Upper lobe of right lung (tissue), 1 donor: ENCODE results near the gene PLCB4. TPM values are rescaled to one million over a fixed set of nuclear protein-coding genes. Genes with fewer than 3 reads are reported as not detected.

Experiments used
- ATAC-seq: fragments of 200-7000 bp; cut with Tn5 transposase; one replicate; pipeline ENCODE4 v1.9.1; 2020; ENCODE audit warnings: mild to moderate bottlenecking, moderate library complexity
- DNase-seq: peaks from one replicate; pipeline ENCODE4 v3.0.0-alpha.2; 2020
- H3K27ac ChIP-seq: fragments of 200-600 bp; one replicate; pipeline ENCODE4 v1.8.0; 2022
- H3K27me3 ChIP-seq: fragments of 200-600 bp; one replicate; pipeline ENCODE4 v1.8.0; 2022; ENCODE audit warnings: mild to moderate bottlenecking
- H3K36me3 ChIP-seq: fragments of 200-600 bp; one replicate; pipeline ENCODE4 v1.8.0; 2022
- H3K4me1 ChIP-seq: fragments of 200-600 bp; one replicate; pipeline ENCODE4 v1.8.0; 2022
- H3K4me3 ChIP-seq: fragments of 200-600 bp; one replicate; pipeline ENCODE4 v1.8.0; 2022; ENCODE audit warnings: mild to moderate bottlenecking
- H3K9me3 ChIP-seq: fragments of 200-600 bp; one replicate; pipeline ENCODE4 v1.8.0; 2022
- intact Hi-C: fragments of 100-400 bp; cut with DNase I; formaldehyde crosslinking; loops from one replicate; pipeline ENCODE4 v1.11.0; 2022
- total RNA-seq: library from RNA; stranded (reverse); fragmentation: NEBNext Ultra II Directional; extraction: Animal tissue kit (Norgen Biotek cat#: 25700); gene quantifications from one replicate; pipeline ENCODE4 v1.2.1, GENCODE V29; 2021
- TF ChIP-seq, protein P1 (sequence below): fragments of 200-600 bp; IDR thresholded peaks from one replicate; pipeline ENCODE4 v1.8.0; 2022; ENCODE audit warnings: antibody characterized with exemption
- donor health status: DM: no; HTN: yes; CAD: no; lungs with severe emphysema.

PLCB4 gene
- total RNA-seq, 1 donor from 2014 or later: 7.9 TPM

DNA sequence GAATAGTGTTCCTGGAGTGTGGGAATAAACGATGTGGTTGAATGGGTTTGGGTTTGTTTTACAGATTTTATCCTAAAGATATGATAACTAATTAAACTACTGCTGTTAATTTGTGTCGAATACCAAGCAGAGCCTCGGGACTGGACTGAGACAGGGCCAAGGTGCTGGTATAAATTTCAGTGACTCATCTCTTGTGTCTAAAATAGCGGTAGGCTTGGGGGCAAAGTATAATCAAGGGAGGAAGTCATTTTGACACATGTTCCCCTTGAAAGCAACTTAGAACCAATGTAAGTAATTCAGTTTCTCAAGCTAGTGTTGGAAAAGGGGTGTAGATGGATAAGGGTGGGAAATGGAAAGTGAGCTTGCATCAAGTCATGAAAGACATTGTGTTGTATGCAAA, 108.4 kb downstream of the PLCB4 start:
- intact Hi-C loops: no loop called here
- TF ChIP-seq, protein P1, sequence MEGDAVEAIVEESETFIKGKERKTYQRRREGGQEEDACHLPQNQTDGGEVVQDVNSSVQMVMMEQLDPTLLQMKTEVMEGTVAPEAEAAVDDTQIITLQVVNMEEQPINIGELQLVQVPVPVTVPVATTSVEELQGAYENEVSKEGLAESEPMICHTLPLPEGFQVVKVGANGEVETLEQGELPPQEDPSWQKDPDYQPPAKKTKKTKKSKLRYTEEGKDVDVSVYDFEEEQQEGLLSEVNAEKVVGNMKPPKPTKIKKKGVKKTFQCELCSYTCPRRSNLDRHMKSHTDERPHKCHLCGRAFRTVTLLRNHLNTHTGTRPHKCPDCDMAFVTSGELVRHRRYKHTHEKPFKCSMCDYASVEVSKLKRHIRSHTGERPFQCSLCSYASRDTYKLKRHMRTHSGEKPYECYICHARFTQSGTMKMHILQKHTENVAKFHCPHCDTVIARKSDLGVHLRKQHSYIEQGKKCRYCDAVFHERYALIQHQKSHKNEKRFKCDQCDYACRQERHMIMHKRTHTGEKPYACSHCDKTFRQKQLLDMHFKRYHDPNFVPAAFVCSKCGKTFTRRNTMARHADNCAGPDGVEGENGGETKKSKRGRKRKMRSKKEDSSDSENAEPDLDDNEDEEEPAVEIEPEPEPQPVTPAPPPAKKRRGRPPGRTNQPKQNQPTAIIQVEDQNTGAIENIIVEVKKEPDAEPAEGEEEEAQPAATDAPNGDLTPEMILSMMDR: no peak
- Histone ChIP-seq H3K4me3 (no peak overlapping the region), H3K4me1 (no peaks in the 10 kb centered on the region), H3K36me3 (no peaks in the 10 kb centered on the region), H3K27me3 (no peaks in the 10 kb centered on the region), H3K9me3 (no peaks in the 10 kb centered on the region), H3K27ac (no peak overlapping the region)
- DNase-seq (no peak), ATAC-seq (no peak)

DNA sequence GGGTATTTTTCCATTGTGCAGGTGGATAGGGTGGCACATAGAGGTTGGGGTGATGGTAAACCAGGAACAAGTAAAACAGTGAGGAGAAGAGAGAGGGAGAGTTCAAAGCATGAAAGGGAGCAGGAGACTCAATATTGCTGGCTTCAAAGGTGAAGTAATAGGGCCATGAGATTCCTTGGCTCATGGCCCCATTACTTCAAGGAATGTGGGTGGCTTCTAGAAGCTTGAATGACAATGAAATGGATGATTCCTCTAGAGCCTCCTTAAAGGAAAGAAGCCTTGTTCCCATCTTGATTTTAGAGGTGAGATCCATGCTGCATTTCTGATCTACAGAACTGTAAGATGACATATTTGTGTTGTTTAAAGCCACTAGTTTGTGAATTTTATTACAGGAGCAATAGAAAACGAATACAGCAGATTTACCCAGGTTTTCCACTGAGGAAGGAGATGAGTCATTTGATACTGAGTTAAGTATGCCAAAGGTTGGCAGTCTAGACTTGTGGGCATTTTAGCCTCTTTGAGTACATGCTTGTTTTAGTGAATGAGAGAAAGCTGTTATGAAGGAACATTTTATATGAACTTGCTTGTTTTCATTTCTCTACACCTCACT, 110.4 kb downstream of the PLCB4 start:
- DNase-seq (no peak), ATAC-seq (no peak)
- TF ChIP-seq, protein P1: no peak
- H3K4me1 ChIP-seq: no peaks in the 10 kb centered on the region
- intact Hi-C loops: no loop called here
- H3K4me3 ChIP-seq: no peak overlapping the region
- no peaks in the 10 kb centered on the region for H3K27me3 ChIP-seq
- H3K36me3 ChIP-seq: no peaks in the 10 kb centered on the region
- H3K27ac ChIP-seq: no peak overlapping the region
- no peaks in the 10 kb centered on the region for H3K9me3 ChIP-seq

DNA sequence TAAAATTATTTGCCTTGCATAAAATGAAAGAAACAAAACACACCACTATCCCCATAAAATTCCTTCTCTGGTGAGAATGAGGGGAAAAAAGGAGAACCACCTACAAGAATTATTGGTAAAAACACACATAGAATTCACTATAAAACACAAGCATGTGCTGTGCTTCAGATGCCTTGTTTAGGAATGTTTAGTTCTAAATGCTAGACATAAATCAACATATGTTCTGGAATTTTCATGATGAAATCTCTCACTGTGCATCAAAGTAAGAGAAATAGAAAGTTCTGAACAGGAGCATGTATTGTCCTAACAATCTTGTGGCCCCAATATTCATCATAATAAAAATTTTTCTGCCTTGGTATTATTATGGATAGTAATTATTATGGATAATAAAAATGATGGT, 111.0 kb downstream of the PLCB4 start:
- Histone ChIP-seq H3K27ac (no peak overlapping the region), H3K27me3 (no peaks in the 10 kb centered on the region), H3K4me1 (no peaks in the 10 kb centered on the region), H3K9me3 (no peaks in the 10 kb centered on the region), H3K36me3 (no peaks in the 10 kb centered on the region), H3K4me3 (no peak overlapping the region)
- DNase-seq (no peak), ATAC-seq (no peak)
- TF ChIP-seq, protein P1: no peak
- intact Hi-C loops: no loop called here

DNA sequence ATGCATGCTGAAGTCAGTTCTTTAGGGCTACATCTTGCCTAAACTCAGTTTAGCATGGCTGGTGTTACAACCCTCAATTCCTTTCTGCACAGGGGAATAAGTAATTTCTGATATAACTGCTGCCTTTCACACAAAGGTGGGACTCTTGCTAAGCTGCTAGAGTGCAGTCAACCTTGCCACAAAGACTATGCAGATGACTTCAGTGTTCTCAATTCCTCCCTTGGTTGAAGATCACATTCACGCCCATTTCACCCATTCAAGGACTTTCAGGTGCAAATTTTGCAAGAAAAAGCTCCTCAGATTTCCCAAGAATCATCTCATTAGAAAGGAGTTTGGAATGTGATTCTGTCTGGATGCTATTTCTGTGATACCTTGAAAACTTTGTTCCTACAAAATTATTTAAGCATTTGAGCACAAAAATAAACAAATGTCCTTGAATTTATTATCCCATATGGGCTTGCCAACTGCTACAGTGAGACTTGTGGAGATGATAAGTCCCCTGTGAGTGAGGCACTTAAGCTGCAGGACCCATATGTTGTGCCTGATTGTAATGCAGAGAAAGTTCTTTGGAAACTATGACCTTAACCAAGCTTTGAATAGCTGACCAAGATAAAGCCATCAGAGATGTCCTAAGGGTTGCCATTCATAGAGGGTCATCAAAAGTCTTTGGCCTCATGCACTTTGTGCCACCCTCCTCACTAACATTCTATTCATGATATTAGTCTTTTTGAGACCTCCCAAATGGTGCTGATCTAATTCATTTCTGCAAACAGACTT, 111.8 kb downstream of the PLCB4 start:
- no peak overlapping the region for H3K4me3 ChIP-seq
- intact Hi-C loops: no loop called here
- no peaks in the 10 kb centered on the region for H3K36me3 ChIP-seq
- DNase-seq: no peak
- no peak for ATAC-seq
- TF ChIP-seq, protein P1: no peak
- no peaks in the 10 kb centered on the region for H3K4me1 ChIP-seq
- no peak overlapping the region for H3K27ac ChIP-seq
- H3K27me3 ChIP-seq: no peaks in the 10 kb centered on the region
- H3K9me3 ChIP-seq: no peaks in the 10 kb centered on the region

DNA sequence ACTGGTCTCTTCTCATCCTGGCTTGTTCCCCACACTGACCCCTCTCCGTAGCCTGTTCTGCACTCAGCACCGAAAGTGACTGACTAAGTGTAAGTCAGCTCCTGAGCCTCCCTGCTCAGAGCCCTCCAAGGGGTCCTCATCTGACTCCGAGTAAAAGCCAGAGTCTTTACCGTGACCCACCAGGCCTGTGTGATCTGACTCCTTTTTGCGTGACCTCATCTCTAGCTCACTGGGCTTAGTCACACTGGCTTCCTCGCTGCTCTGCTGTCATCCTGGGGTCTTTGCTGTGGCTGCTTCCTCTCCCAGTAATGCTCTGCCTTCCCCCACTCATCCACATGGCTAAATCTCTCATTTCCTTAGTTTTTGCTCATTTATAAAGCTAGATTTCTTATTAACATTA, 116.6 kb downstream of the PLCB4 start:
- DNase-seq: no peak
- no peak for ATAC-seq
- Histone ChIP-seq H3K4me1 (no peaks in the 10 kb centered on the region), H3K4me3 (no peak overlapping the region), H3K27ac (no peak overlapping the region), H3K27me3 (no peaks in the 10 kb centered on the region), H3K9me3 (no peaks in the 10 kb centered on the region), H3K36me3 (no peaks in the 10 kb centered on the region)
- intact Hi-C loops: no loop called here
- TF ChIP-seq, protein P1: no peak
